ENCODE data around the gene DSCAM.

DSCAM gene

DNA sequence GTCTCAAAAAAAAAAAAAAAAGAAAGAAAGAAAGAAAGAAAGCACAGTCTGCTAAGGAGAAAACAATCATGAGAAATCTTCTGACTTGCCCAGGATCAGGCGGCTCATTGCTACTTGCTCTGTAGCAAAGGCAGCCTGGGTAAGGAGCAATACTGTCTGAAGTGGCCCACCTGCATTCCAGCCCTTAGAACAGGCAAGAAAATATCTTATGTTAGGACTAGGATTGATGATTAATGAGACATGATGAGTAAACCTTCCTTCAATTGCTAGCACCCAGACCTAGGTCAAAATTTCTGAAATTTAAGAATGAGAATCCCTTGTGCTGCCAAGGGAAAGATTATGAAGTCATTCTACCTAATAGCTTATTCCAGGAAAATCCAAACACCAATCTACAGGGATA, 140.8 kb downstream of the DSCAM start:
- no peak for DNase-seq (ENCODE audit: low spot score)

DNA sequence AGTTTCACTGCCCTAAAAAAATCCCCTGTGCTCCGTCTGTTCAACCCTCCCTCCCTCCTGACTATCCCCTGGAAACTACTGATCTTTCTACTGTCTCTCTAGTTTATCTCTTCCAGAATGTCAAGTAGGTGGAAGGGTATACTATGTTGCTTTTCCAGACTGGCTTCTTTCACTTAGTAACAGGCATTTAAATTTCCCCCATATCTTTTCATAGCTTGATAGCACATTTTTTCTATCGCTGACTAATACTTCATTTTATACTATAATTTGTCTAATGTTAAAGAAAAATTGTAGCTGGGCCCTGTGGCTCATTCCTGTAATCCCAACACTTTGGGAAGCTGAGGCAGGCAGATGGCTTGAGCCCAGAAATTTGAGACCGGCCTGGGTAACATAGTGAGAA, 142.8 kb downstream of the DSCAM start:
- no peak for DNase-seq (ENCODE audit: low spot score)

- no peak for DNase-seq (ENCODE audit: low spot score)
These were observed 147.6 kb downstream of the DSCAM start for GRCh38 chr21:40699366-40699765.

- no peak for DNase-seq (ENCODE audit: low spot score)
These were observed 150.7 kb downstream of the DSCAM start for GRCh38 chr21:40696246-40696645.

DNA sequence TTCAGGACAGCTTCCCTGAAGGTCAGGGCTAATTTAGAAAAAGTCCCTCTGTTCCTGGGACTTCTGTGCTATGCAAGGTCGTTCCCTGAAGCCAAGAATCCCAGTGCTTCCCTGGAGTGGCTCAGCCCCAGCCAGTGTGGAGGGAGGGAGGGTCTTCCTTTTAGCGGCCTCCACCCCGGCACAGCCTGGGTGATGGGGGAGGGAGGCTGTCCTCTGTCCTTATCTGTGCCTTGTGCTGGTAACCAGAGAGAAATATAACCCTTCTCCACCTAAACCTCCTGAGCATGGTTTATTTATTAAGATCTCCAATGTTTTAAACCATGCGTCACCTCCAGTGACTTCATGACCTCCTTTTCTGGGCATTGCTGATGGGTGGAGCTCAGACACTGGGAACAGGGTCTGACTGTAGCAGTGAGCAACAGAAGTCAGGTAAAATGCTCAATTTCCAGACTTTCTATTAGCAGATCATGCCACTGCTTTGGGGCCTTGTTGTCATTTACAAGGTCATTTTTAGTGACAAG, 157.1 kb downstream of the DSCAM start:
- no peak for DNase-seq (ENCODE audit: low spot score)

- DNase-seq (ENCODE audit: low spot score) = no peak
These were observed 157.7 kb downstream of the DSCAM start for GRCh38 chr21:40689217-40689616.

DNA sequence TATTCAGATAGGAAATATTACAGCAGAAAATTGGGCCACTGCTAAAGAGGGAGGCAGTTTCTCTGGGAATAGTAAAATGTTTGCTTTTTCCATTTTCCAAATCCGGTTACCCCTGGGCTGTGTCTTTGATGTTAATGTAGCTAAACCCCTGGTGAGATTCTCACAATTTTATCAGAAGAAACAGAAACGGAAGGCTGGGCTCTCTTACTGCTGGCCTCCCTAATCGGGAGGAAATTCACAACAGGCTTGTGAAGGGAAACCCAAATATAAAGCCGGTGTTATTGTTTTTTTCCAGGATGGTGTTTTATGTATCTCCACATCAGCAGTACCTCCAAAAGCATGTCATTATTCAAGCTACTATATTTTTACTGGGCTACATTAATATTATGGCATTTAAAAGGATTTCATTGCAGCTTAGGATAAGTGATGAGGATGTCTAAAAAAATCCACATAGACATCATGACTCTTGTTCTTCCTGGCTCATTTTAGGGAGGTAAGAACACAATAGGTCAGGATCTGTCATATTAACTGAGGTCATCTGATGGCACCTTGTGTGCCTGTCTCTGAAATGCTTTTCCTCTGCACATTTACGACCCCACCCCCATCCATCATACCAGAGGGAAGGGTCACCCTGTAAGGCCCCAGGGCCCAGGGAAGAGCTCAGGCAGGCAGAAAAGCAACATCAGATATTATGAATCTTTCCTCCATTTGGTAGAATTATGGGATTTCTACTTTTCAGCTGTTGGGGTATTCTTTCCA, 158.7 kb downstream of the DSCAM start:
- DNase-seq (ENCODE audit: low spot score) = no peak

DNA sequence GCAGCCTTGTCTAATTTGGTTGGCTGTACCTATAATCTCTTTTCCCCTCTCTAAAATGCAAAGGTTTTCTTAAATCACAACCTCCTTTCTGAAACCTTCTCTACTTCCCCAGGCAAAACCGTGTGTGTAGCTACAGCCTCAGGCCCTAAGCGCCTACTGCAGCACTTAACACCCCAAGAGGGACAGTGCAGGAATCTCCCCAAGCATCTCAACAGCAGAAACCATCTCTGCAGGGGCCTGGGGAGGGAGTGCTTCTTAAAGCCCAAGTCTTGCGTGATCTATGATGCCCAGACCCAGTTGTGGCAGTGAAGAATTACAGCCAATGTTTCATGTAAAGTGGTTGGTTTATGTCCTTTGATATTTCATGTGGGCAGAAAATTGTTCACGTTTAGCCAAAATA, 159.3 kb downstream of the DSCAM start:
- no peak for DNase-seq (ENCODE audit: low spot score)

GRCh38 chr21:40686526-40686925, 160.4 kb downstream of the DSCAM start:
- DNase-seq (ENCODE audit: low spot score) = no peak

DNA sequence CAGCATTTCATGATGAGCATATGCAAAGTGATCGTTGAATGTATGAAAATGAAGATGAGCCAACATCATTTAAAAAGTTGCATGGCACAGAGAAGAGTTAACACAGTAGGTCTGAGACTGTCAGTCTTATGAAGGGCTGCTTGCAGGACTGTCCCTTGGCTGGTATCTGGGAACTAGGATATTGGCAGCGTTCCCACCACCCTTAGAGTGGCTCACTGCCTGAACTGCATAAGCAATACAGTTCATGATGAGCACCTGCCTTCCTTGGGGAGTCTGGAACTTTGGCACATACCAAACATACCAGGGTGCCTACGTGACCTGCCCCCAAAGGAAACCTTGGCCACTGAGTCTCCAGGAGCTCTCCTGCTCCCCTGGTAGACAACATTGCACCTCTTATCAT, 161.8 kb downstream of the DSCAM start:
- no peak for DNase-seq (ENCODE audit: low spot score)

DNA sequence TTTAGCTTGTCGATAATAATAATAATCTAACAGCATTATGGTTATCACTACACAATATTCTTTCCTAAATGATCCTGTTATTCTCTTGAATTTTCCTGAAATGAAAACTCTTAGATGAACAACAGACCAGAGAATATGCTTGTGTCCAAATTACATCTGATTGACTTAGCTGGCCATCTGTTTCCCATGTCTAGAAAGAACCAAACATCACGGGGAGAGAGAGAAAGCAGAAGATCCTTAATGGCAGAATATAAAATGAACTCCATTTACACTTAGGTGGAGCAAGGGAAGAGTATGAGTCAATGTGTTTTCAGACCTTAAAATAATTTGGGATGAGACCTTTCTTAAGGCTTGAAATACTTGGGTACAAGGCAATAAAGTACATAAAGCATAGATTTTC, 162.2 kb downstream of the DSCAM start:
- no peak for DNase-seq (ENCODE audit: low spot score)

GRCh38 chr21:40683349-40683748, 163.6 kb downstream of the DSCAM start:
- DNase-seq (ENCODE audit: low spot score) = no peak

DNA sequence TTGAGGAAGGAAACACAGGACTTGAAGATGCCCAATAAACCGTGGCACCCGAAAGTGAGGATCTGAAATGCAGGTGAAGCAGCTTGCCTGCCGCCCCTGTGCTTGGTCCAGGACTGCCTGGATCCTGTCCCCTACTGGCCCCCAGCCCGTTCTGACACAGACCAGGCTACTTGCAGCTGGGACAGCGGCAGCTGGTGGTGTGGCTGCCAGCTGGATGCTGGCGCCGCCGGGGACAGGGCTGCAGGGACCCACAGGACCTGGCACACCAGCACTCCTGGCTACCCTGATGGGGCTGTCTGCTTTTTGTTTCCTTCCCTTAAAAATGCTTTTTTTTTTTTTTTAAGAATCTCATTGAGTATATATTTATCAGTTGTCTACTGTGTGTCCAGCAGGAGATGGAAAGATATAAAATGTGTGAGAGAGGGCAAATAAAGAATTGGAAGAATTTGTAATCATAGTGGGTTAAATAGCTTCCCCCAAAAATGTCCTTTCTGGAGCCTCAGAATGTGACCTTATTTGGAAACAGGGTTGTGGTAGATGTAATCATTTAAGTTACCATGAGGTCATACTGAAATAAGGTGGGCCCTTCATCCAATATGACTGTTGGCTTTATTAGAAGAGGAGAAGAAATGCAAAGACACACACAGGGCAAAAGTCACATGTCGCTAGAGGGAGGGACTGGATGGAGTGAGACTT, 165.6 kb downstream of the DSCAM start:
- DNase-seq (ENCODE audit: low spot score) = no peak

DNA sequence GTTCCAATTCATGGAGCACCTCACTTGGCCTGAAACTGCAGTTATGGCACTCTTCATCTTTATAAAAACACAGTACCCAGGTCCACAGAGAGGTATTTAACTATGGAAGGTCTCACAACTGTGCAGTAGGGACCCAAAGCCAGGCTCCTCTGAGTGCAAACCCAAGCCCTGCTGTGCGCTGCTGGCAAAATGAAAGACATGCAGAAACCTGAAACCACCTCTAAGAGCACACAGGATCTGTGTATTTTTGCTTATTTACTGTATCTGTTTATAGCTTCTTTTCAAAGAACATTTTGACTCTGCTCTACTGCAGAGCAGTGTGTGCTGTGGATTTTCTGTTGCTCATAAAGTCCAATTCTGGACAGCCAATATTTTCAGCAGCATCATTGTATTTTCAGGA, 166.6 kb downstream of the DSCAM start:
- DNase-seq (ENCODE audit: low spot score) = no peak

DNA sequence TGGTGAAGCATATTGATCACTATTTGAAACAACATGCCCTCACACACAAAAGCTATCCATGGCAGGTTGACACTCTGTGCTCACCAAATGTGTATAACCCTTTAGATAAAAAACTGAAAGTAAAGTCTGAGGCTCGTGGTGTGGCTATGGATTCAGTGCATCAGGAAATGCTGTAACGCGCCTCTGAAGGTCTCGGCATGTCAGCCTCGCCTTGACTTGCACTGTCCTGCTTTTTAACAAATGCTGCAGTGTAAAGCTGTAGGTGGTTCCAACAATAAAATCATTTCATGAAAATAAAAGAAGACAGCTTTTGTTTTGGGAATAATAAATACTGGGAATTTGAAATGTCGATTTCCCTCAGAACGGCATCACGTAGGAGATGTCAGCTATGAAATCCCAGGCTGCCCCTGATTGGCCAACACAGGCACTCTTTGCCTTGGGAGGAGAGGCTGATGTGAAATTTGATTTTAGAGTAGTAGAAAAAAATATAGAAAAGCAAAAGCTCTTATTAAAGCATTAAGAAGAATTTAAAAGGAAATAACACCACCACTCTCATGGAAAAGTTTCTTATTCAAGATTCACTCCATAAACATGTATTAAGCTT, 168.2 kb downstream of the DSCAM start:
- DNase-seq (ENCODE audit: low spot score) = no peak

- no peak for DNase-seq (ENCODE audit: low spot score)
These were observed 171.9 kb downstream of the DSCAM start for GRCh38 chr21:40675017-40675416.

DNA sequence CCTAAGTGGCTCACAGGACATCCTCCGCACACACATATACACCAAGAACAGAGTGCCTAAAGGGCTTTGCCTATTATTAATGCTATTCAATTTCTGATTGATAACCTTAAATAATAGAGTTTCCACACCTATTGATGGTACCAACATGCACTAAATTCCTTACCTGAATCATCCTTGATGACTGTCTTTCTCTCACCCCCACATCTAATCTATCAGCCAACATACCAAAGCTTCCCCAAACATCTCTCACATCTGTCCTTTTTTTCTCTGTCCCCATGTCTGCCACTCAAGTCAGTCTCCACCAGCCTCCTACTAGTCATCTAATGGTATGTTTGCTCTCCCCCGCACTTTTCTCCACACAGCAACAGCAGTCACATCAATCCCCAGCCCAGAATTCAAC, 174.4 kb downstream of the DSCAM start:
- no peak for DNase-seq (ENCODE audit: low spot score)

- no peak for DNase-seq (ENCODE audit: low spot score)
These were observed 175.2 kb downstream of the DSCAM start for GRCh38 chr21:40671716-40672115.

DNA sequence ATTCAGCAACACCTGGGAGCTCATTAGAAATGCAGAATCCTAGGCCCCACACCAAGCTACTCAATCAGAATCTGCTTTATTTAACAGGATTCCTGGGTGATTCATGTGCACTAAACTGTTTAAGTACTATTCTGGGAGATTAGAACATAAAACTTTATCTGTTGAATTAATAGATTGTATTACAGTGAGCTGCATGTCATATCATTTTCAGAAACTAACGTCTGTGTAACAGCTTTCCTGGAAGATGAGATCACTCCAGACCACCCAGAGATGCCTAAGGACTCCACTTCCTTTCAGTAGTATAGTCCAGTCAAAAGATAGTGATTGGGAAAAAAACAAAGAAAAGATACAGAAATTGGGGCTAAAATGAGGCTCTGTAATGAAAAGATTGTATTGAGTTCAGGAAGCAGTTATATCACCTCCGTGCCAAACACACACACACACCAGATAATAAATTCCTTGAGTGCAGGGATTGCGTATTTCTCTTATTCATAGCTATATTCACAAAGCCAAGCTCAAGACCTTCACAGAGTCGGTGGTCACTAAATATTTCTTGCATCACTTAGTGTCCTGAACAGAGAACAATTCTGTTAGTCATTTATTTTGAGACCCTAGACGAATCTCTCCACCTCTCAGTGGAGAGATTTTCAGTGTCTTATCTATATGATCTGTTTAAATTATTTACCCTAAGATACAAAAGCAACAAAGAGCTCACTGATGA, 178.2 kb downstream of the DSCAM start:
- no peak for DNase-seq (ENCODE audit: low spot score)

DNA sequence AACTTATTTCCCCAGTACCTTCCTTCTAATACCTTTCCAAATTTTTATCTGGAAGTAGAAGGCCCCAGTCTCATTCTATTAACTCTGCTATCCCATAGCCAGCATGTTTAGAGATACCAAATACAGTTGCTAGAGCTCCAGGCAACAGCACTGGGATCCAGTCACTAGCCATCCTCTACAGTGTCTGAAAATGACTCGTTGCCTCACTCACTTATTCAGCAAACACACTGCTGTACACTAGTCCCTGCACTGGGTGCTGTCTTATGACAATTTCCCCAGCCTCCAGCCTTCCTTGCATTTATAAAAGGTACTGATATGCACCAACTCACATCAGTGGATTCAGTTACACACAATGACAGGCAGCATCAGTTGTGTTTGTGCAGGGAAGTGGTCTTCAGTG, 179.0 kb downstream of the DSCAM start:
- no peak for DNase-seq (ENCODE audit: low spot score)

DNA sequence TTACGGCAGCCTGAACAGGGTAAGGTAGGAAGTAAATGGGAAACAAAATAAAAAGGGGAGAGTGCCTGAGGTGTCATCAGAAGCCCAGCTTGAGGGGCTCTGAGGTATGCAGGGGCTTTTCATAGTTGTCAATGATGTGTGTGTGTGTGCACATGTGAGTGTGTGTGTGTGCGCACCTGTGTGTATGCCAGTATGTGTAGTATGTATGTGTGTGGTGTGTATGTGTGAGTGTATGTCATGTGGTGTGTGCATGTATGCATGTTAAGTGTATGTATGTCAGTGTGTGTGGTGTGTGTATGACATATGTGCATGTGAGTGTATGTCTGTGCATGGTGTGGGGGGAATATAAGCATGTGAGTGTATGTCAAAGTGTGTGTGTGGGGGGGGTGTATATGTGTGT, 184.1 kb downstream of the DSCAM start:
- no peak for DNase-seq (ENCODE audit: low spot score)

- no peak for DNase-seq (ENCODE audit: low spot score)
These were observed 186.5 kb downstream of the DSCAM start for GRCh38 chr21:40660461-40660860.

- DNase-seq (ENCODE audit: low spot score) = no peak
These were observed 188.6 kb downstream of the DSCAM start for GRCh38 chr21:40658311-40658710.

Data from iPS-NIHi11 (cell line).